Smooth muscle cell of the umbilical artery (primary cell): ENCODE results near the gene USP30. TPM values are rescaled to one million over a fixed set of nuclear protein-coding genes. Genes with fewer than 3 reads are reported as not detected.

ENCODE experiments used
- total RNA-seq: library from RNA; depleted of rRNA; stranded (reverse); fragments of >200 nt; gene quantifications from 2 replicates; pipeline ENCODE4 v1.2.3, GENCODE V29; 2014

Gene USP30, protein sequence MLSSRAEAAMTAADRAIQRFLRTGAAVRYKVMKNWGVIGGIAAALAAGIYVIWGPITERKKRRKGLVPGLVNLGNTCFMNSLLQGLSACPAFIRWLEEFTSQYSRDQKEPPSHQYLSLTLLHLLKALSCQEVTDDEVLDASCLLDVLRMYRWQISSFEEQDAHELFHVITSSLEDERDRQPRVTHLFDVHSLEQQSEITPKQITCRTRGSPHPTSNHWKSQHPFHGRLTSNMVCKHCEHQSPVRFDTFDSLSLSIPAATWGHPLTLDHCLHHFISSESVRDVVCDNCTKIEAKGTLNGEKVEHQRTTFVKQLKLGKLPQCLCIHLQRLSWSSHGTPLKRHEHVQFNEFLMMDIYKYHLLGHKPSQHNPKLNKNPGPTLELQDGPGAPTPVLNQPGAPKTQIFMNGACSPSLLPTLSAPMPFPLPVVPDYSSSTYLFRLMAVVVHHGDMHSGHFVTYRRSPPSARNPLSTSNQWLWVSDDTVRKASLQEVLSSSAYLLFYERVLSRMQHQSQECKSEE
- 5.4 and 5.9 TPM in 2 replicates for total RNA-seq

GRCh38 chr12:109052414-109053323 lies at the start of gene USP30:
TSS of gene USP30 (plus strand) at chr12:109052576. CDS start at chr12:109052679, 103 bp downstream.

GRCh38 chr12:109020796-109021380 lies 31.5 kb upstream of the USP30 start, which contains the start of gene SVOP:
TSS of gene SVOP (minus strand) at chr12:109021068. CDS start at chr12:109020868, 200 bp downstream.

GRCh38 chr12:109093022-109093918 lies 40.9 kb downstream of the USP30 start, which contains the start of gene ALKBH2:
TSS of gene ALKBH2 (minus strand) at chr12:109093472. CDS start at chr12:109092786, 686 bp downstream.

GRCh38 chr12:109097435-109098182 lies 45.2 kb downstream of the USP30 start, which contains the start of gene UNG:
TSS of gene UNG (plus strand) at chr12:109097597. CDS start at chr12:109097680, 83 bp downstream.

DNA sequence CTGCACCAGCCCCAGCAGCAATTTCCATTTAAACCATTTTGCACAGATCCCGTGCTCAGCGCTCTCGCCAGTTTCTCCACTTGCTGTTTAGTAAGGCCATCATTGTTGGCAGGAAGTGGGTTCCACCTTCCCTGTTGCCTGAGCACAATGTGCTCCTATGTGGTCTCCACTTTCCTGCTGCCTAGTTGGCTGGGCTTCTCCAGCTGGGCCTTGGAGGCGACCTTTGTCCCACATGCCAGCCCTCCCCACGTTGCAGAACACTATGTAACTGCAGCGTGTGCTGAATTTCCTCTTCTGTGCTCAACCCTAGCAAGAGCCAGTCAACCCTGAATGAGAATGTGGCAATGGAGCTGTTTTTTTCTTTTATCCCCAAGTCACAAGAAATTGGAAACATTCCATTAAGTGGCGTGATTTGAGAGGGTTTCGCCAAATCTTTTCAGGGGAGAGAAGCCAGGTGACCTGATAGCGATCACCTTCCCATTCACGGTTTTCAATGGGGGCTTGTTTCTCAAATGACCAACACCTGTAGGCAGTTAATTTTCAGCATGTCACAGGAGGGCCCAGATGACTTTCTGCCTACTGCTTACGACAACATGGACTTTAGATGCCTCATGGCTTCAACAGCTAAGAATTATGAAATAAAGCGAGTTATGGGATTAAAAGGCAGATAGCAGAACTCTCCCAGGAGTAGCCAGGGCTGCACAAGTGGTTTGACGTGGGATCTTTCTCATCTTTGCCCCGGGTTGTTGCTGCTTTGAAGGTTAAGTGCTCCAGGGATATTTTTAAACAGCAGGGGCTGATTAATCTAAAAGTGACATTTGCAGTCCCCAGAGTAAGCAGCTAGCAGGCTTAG lies 63.6 kb downstream of the USP30 start, which contains the start of gene ACACB:
TSS of gene ACACB (plus strand) at position 830 of the 853 bp plus-strand sequence. CDS start 22,819 bp downstream, outside the sequence.

Other genes with a start within 250 kb of the USP30 start
- gene SSH1, start 195.0 kb upstream of the USP30 start, total RNA-seq, result 22.6 and 58.2 TPM in 2 replicates
- gene DAO, start 172.5 kb upstream of the USP30 start, total RNA-seq, result not detected in 2 replicates
- not detected in 2 replicates for gene SVOP, start 31.5 kb upstream of the USP30 start, total RNA-seq
- 14.0 and 15.7 TPM in 2 replicates for gene ALKBH2, start 40.9 kb downstream of the USP30 start, total RNA-seq
- 18.5 and 18.7 TPM in 2 replicates for gene UNG, start 45.0 kb downstream of the USP30 start, total RNA-seq
- 4.5 and 4.7 TPM in 2 replicates for gene ACACB, start 64.0 kb downstream of the USP30 start, total RNA-seq